ENCODE measurements around the gene PAFAH1B1.

Gene PAFAH1B1

DNA sequence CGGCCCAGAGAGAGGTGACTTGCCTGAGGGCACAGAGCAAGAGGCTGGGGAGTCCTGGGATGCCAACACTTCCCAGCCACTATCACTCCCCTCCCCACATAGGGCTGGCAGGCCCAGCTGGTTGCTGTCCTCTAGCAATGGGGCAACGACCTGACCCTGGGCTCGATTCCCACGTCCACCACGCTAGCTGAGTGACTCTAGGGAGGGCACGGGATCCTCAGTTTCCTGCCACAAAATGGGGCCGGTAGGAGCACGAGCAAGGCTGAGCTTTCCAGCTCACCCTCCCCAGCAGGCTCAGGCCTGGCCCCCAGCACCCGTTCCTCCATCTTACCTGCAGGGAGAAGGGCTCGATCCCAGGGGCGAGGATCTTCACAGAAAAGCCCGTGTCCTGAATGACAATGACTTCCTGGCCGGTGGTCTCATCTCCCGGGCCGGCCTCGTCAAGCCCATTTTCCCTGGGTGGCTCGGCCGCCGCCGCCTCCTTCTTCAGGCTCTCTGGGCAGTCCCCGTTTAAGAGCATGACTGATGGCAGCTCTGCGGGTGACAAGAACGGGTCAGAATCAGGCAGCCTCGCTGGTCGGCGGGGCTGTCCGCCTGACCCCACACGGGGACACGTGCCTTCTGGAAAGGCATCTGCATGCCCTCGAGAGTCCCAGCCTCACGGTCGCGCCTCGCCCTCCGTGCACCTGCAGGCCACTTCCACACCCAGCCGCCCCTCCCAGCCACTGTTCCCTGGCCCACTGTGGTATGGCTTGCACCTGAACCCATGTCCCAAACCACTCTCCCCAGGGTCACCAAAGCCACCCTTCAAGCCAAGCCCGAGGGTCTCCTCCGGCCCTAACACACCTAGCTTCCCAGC lies 110.8 kb downstream of the PAFAH1B1 start:
- TF ChIP-seq TEAD4 (IDR thresholded peaks at IDR 0.05), result no peak
- no peak for TF ChIP-seq YY1 (IDR thresholded peaks at IDR 0.05; ENCODE audit: low read depth)
- TF ChIP-seq, protein P1, sequence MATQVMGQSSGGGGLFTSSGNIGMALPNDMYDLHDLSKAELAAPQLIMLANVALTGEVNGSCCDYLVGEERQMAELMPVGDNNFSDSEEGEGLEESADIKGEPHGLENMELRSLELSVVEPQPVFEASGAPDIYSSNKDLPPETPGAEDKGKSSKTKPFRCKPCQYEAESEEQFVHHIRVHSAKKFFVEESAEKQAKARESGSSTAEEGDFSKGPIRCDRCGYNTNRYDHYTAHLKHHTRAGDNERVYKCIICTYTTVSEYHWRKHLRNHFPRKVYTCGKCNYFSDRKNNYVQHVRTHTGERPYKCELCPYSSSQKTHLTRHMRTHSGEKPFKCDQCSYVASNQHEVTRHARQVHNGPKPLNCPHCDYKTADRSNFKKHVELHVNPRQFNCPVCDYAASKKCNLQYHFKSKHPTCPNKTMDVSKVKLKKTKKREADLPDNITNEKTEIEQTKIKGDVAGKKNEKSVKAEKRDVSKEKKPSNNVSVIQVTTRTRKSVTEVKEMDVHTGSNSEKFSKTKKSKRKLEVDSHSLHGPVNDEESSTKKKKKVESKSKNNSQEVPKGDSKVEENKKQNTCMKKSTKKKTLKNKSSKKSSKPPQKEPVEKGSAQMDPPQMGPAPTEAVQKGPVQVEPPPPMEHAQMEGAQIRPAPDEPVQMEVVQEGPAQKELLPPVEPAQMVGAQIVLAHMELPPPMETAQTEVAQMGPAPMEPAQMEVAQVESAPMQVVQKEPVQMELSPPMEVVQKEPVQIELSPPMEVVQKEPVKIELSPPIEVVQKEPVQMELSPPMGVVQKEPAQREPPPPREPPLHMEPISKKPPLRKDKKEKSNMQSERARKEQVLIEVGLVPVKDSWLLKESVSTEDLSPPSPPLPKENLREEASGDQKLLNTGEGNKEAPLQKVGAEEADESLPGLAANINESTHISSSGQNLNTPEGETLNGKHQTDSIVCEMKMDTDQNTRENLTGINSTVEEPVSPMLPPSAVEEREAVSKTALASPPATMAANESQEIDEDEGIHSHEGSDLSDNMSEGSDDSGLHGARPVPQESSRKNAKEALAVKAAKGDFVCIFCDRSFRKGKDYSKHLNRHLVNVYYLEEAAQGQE (IDR thresholded peaks at IDR 0.05; ENCODE audit: low read depth), result no peak
- no peak for TF ChIP-seq RAD21 (IDR thresholded peaks at IDR 0.05; ENCODE audit: low read depth)
- TF ChIP-seq ZBTB7A (IDR thresholded peaks at IDR 0.05; ENCODE audit: low read depth), result no peak
- TF ChIP-seq TAF1 (IDR thresholded peaks at IDR 0.05; ENCODE audit: low read depth), result no peak
- no peak for TF ChIP-seq MAX (IDR thresholded peaks at IDR 0.05)
- TF ChIP-seq EP300 (IDR thresholded peaks at IDR 0.05; ENCODE audit: borderline replicate concordance), result no peak
- no peak for TF ChIP-seq CREB1 (IDR thresholded peaks at IDR 0.05; ENCODE audit: low read depth)
- TF ChIP-seq EGR1 (IDR thresholded peaks at IDR 0.05), result no peak
- no peak for TF ChIP-seq TCF12 (IDR thresholded peaks at IDR 0.05; ENCODE audit: low read depth)
- TF ChIP-seq, protein P2, sequence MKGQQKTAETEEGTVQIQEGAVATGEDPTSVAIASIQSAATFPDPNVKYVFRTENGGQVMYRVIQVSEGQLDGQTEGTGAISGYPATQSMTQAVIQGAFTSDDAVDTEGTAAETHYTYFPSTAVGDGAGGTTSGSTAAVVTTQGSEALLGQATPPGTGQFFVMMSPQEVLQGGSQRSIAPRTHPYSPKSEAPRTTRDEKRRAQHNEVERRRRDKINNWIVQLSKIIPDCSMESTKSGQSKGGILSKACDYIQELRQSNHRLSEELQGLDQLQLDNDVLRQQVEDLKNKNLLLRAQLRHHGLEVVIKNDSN (IDR thresholded peaks at IDR 0.05), result no peak
- TF ChIP-seq CEBPB (IDR thresholded peaks at IDR 0.05), result no peak
- no peak for TF ChIP-seq NFIC (IDR thresholded peaks at IDR 0.05)
- TF ChIP-seq FOXM1 (IDR thresholded peaks at IDR 0.05; ENCODE audit: borderline replicate concordance, low read depth), result no peak

GRCh38 chr17:2704890-2705248 lies 111.4 kb downstream of the PAFAH1B1 start:
- TF ChIP-seq NFIC (IDR thresholded peaks at IDR 0.05) (no peak), ZBTB7A (IDR thresholded peaks at IDR 0.05; ENCODE audit: low read depth) (no peak), TAF1 (IDR thresholded peaks at IDR 0.05; ENCODE audit: low read depth) (no peak), RAD21 (IDR thresholded peaks at IDR 0.05; ENCODE audit: low read depth) (no peak), TCF12 (IDR thresholded peaks at IDR 0.05; ENCODE audit: low read depth) (no peak), MAX (IDR thresholded peaks at IDR 0.05) (no peak), FOXM1 (IDR thresholded peaks at IDR 0.05; ENCODE audit: borderline replicate concordance, low read depth) (no peak), EP300 (IDR thresholded peaks at IDR 0.05; ENCODE audit: borderline replicate concordance) (no peak), TEAD4 (IDR thresholded peaks at IDR 0.05) (no peak), EGR1 (IDR thresholded peaks at IDR 0.05) (no peak), CREB1 (IDR thresholded peaks at IDR 0.05; ENCODE audit: low read depth) (no peak), YY1 (IDR thresholded peaks at IDR 0.05; ENCODE audit: low read depth) (no peak), CEBPB (IDR thresholded peaks at IDR 0.05) (no peak)
- TF ChIP-seq, protein P2 (IDR thresholded peaks at IDR 0.05), result no peak
- TF ChIP-seq, protein P1 (IDR thresholded peaks at IDR 0.05; ENCODE audit: low read depth), result no peak

GRCh38 chr17:2705263-2705662 lies 111.8 kb downstream of the PAFAH1B1 start:
- TF ChIP-seq, protein P2 (IDR thresholded peaks at IDR 0.05), result no peak
- TF ChIP-seq ZBTB7A (IDR thresholded peaks at IDR 0.05; ENCODE audit: low read depth), result no peak

DNA sequence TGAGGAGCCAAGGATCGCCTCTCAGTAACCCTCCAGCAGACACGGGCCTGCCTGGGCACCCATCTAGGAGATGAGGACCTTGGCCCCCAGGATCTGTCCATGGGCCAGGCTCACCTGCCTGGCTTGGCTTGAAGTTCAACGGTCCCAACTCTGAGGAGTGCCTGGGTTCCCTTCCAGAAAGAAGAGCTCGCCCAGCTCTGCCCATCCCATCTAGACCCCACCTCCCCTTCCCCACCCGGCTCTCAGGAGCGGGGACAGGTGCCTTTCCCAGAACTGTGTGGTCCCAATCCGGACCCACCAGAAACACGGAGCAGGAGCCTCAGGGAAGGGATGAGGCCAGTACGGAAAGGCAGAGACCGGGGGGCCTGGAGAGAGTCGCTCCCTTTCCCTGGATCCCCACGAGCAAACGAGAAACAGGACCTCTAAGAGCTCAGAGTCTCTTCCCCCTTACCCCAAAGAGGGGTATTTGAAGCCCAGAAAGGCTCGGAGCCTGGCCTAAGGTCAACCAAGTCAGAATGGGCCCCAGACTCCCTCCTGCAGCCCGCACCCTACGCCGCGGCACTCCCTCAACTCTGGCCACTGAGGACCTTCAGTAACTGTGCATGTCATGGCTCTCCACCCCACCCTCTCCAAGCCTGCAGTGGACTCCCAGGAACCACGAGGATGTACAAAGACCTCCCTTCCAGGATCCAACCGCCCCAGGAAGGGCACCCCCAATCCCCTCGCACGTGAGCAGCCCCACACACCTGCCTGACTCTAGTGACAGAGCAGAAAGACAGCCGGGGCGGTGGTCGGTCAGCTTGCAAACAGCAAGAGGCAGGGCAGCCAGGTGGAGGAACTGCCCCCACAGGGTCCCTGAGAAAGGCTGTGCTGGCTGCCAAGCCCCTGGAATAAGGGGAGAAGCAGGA lies 112.7 kb downstream of the PAFAH1B1 start:
- TF ChIP-seq EGR1 (IDR thresholded peaks at IDR 0.05), result no peak
- no peak for TF ChIP-seq MAX (IDR thresholded peaks at IDR 0.05)
- no peak for TF ChIP-seq CREB1 (IDR thresholded peaks at IDR 0.05; ENCODE audit: low read depth)
- TF ChIP-seq ZBTB7A (IDR thresholded peaks at IDR 0.05; ENCODE audit: low read depth), result no peak
- no peak for TF ChIP-seq CEBPB (IDR thresholded peaks at IDR 0.05)
- TF ChIP-seq TAF1 (IDR thresholded peaks at IDR 0.05; ENCODE audit: low read depth), result no peak
- TF ChIP-seq FOXM1 (IDR thresholded peaks at IDR 0.05; ENCODE audit: borderline replicate concordance, low read depth), result no peak
- no peak for TF ChIP-seq EP300 (IDR thresholded peaks at IDR 0.05; ENCODE audit: borderline replicate concordance)
- TF ChIP-seq NFIC (IDR thresholded peaks at IDR 0.05), result no peak
- TF ChIP-seq RAD21 (IDR thresholded peaks at IDR 0.05; ENCODE audit: low read depth), result no peak
- TF ChIP-seq, protein P1 (IDR thresholded peaks at IDR 0.05; ENCODE audit: low read depth), result no peak
- no peak for TF ChIP-seq TCF12 (IDR thresholded peaks at IDR 0.05; ENCODE audit: low read depth)
- TF ChIP-seq, protein P2 (IDR thresholded peaks at IDR 0.05), result no peak
- TF ChIP-seq TEAD4 (IDR thresholded peaks at IDR 0.05), result no peak
- no peak for TF ChIP-seq YY1 (IDR thresholded peaks at IDR 0.05; ENCODE audit: low read depth)

Data from Ishikawa (cell line).